Lower lobe of right lung (tissue), 2 donors: ENCODE measurements around the gene NAALADL2. TPM values are rescaled to one million over a fixed set of nuclear protein-coding genes. Genes with fewer than 3 reads are reported as not detected.

Source experiments
- ATAC-seq, 2 donors: fragments of 200-7000 bp; cut with Tn5 transposase; one replicate each; pipeline ENCODE4 v1.9.1; 2020 to 2022; ENCODE audit warnings: mild to moderate bottlenecking in 2 of 2, moderate library complexity in 2 of 2
- DNase-seq: peaks from one replicate; pipeline ENCODE4 v3.0.0-alpha.2; 2020
- H3K27ac ChIP-seq: fragments of 200-600 bp; one replicate; pipeline ENCODE4 v1.8.0; 2022
- H3K27me3 ChIP-seq: fragments of 200-600 bp; one replicate; pipeline ENCODE4 v1.8.0; 2022; ENCODE audit warnings: low read depth
- H3K36me3 ChIP-seq: fragments of 200-600 bp; one replicate; pipeline ENCODE4 v1.8.0; 2022; ENCODE audit warnings: mild to moderate bottlenecking
- H3K4me1 ChIP-seq: fragments of 200-600 bp; one replicate; pipeline ENCODE4 v1.8.0; 2022
- H3K4me3 ChIP-seq: fragments of 200-600 bp; one replicate; pipeline ENCODE4 v1.8.0; 2022; ENCODE audit warnings: mild to moderate bottlenecking
- H3K9me3 ChIP-seq: fragments of 200-600 bp; one replicate; pipeline ENCODE4 v1.8.0; 2022
- CTCF ChIP-seq: fragments of 200-600 bp; IDR thresholded peaks from one replicate; pipeline ENCODE4 v1.8.0; 2022; ENCODE audit warnings: antibody characterized with exemption, mild to moderate bottlenecking
- intact Hi-C: fragments of 100-400 bp; cut with DNase I; formaldehyde crosslinking; loops from one replicate; pipeline ENCODE4 v1.11.0; 2022
- total RNA-seq: library from RNA; stranded (reverse); fragmentation: NEBNext Ultra II Directional; extraction: Animal tissue kit (Norgen Biotek cat#: 25700); gene quantifications from one replicate; pipeline ENCODE4 v1.2.1, GENCODE V29; 2021
- donor health status: DM: no; HTN: yes; CAD: no; lungs with severe emphysema.

NAALADL2 gene
- total RNA-seq, 1 donor from 2014 or later, result 9.8 TPM

GRCh38 chr3:175273573-175273972, 414.4 kb downstream of the NAALADL2 start:
- Histone ChIP-seq H3K9me3 (no peaks in the 10 kb centered on the region), H3K4me1 (no peaks in the 10 kb centered on the region), H3K4me3 (no peak overlapping the region), H3K36me3 (no peaks in the 10 kb centered on the region), H3K27ac (no peak overlapping the region), H3K27me3 (no peaks in the 10 kb centered on the region)
- DNase-seq (no peak), ATAC-seq (no peak)
- TF ChIP-seq CTCF, result no peak
- intact Hi-C loops, result no loop called here

GRCh38 chr3:175274056-175274455, 414.9 kb downstream of the NAALADL2 start:
- H3K36me3 ChIP-seq, result no peaks in the 10 kb centered on the region
- H3K4me3 ChIP-seq, result no peak overlapping the region
- H3K27me3 ChIP-seq, result no peaks in the 10 kb centered on the region
- no peaks in the 10 kb centered on the region for H3K4me1 ChIP-seq
- no peaks in the 10 kb centered on the region for H3K9me3 ChIP-seq
- ATAC-seq (no peak), DNase-seq (no peak)
- intact Hi-C loops, result no loop called here
- no peak for TF ChIP-seq CTCF
- H3K27ac ChIP-seq, result no peak overlapping the region

DNA sequence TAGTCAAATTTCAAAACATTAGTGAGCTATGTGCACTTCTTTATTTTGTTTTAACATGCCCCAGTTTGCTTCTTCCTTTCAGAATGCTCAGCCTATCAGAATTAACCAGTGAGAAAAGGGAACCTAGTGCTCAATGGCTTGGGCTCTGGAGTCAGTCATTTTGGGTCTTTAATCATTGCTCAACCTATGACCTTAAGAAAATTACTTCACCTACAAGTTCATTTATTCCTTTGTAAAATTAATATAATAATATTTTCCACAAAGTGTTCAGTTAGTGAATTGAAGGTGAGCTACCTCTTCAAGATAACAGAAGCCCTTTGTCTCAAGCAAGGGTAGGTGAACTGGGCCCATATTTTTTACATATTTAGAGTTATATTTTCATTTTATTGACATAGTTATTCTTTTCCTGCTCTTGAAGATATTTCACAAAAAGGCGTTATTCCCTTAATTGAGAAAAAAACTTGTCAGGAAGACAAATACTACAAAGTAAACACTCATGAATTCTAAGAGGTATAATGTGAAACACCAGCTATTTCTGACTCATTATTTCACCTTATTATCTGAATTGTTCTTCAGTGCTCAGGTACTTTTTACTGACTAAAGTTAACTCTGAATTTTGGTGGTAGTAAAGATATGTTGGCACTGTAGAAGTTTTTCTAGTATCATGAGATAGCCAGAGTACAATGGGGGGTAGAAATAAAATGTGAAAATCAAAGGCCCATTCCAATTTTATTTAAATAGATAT, 415.5 kb downstream of the NAALADL2 start:
- Histone ChIP-seq H3K27ac (no peak overlapping the region), H3K36me3 (no peaks in the 10 kb centered on the region), H3K9me3 (no peaks in the 10 kb centered on the region), H3K4me1 (no peaks in the 10 kb centered on the region), H3K4me3 (no peak overlapping the region), H3K27me3 (no peaks in the 10 kb centered on the region)
- DNase-seq, result no peak
- intact Hi-C loops, result no loop called here
- TF ChIP-seq CTCF, result no peak
- peak in 1 of 2 donors; percentile 88 for ATAC-seq

GRCh38 chr3:175278680-175279079, 419.5 kb downstream of the NAALADL2 start:
- ATAC-seq, result no peak
- no peaks in the 10 kb centered on the region for H3K36me3 ChIP-seq
- no peak overlapping the region for H3K4me3 ChIP-seq
- no peaks in the 10 kb centered on the region for H3K27me3 ChIP-seq
- TF ChIP-seq CTCF, result no peak
- no peak overlapping the region for H3K27ac ChIP-seq
- DNase-seq, result no peak
- no peaks in the 10 kb centered on the region for H3K9me3 ChIP-seq
- no peaks in the 10 kb centered on the region for H3K4me1 ChIP-seq
- intact Hi-C loops, result no loop called here

DNA sequence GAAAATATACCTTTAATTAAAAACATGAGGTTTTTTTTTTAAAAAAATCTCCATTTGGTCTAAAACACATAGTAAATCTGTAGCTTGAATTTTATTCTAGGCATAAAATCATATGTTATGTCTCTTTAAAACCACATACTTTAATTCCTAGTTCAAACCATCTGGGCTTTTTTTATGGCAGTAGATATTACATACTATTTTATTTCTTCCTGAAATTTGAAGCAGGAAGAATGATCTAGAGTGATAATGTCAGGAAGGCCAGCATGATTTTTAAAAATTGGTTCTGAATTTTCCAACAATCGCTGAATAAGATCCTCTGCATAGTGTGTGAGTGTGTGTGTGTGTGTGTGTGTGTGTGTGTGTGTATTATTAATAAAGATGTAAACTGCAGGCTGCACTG, 420.3 kb downstream of the NAALADL2 start:
- Histone ChIP-seq H3K4me3 (no peak overlapping the region), H3K9me3 (no peaks in the 10 kb centered on the region), H3K36me3 (no peaks in the 10 kb centered on the region), H3K27me3 (no peaks in the 10 kb centered on the region), H3K27ac (no peak overlapping the region), H3K4me1 (no peaks in the 10 kb centered on the region)
- ATAC-seq (no peak), DNase-seq (no peak)
- TF ChIP-seq CTCF, result no peak
- intact Hi-C loops, result no loop called here
